ENCODE data around the gene CCNJ. TPM values are rescaled to one million over a fixed set of nuclear protein-coding genes. Genes with fewer than 3 reads are reported as not detected.

CCNJ gene
- total and polyA plus RNA-seq, 9 of the 15 experiments (the other 6 are each of a cell fraction or from before 2014, with no cell fraction given): 0.69 to 15.7 (median 9.2) TPM

GRCh38 chr10:96072674-96073073 lies 29.3 kb downstream of the CCNJ start (continued):
- TF ChIP-seq CUX1 (CRISPR knock-in tag; IDR thresholded peaks at IDR 0.05) (no peak), ZC3H8 (IDR thresholded peaks at IDR 0.05) (no peak), MLX (CRISPR knock-in tag; conservative IDR thresholded peaks at IDR 0.05) (no peak), PBX2 (CRISPR knock-in tag; IDR thresholded peaks at IDR 0.05; ENCODE audit: low read depth) (no peak), PBX2 (tag; conservative IDR thresholded peaks at IDR 0.05; ENCODE audit: low read depth) (peak; percentile 57), SMARCA4 (IDR thresholded peaks at IDR 0.05) (0 out of 2 replicates have a peak, but pooled peaks have one; percentile 41), POLR2AphosphoS5 (IDR thresholded peaks at IDR 0.05; ENCODE audit: control insufficient read depth, insufficient read depth, low read depth, low read length) (0 out of 2 replicates have a peak, but pooled peaks have one; percentile 34), ESRRB (CRISPR knock-in tag; IDR thresholded peaks at IDR 0.05; ENCODE audit: borderline replicate concordance) (no peak)

All from K562 (cell line).